Activated CD8-positive, alpha-beta T cell treated with anti-CD3 and anti-CD28 coated beads, Interleukin-2, amount 10 ng/mL, durations not matched to agents 7 days and 5 days (primary cell): ENCODE results near the gene SLC13A3. TPM values are rescaled to one million over a fixed set of nuclear protein-coding genes. Genes with fewer than 3 reads are reported as not detected.
A peak's percentile ranks its signal among the peaks of the same experiment; 100 is the strongest.

Source experiments
- ATAC-seq: fragments of 150-1000 bp; cut with Tn5 transposase; one replicate; pipeline ENCODE4 v1.10.0; 2021; ENCODE audit warnings: moderate library complexity
- CTCF ChIA-PET: fragments of 350-600 bp; sonication (Branson Sonifier 250); formaldehyde crosslinking; loops from one replicate; lab custom pipeline; 2021; ENCODE audit warnings: antibody characterized with exemption; lab: Charles Lee
- POLR2A ChIA-PET: fragments of 350-600 bp; sonication (Branson Sonifier 250); formaldehyde crosslinking; loops from one replicate; lab custom pipeline; 2021; ENCODE audit warnings: antibody characterized with exemption; lab: Charles Lee
- DNase-seq: peaks from one replicate; pipeline ENCODE4 v3.0.0-alpha.2; 2020
- H3K27ac Mint-ChIP-seq: one replicate; pipeline ENCODE4 v1.8.0; 2021; ENCODE audit warnings: mild to moderate bottlenecking, mixed read lengths
- H3K27me3 Mint-ChIP-seq: one replicate; pipeline ENCODE4 v1.8.0; 2021; ENCODE audit warnings: low read depth, mixed read lengths
- H3K36me3 Mint-ChIP-seq: one replicate; pipeline ENCODE4 v1.8.0; 2021; ENCODE audit warnings: low read depth, mixed read lengths
- H3K4me1 Mint-ChIP-seq: one replicate; pipeline ENCODE4 v1.8.0; 2021; ENCODE audit warnings: low read depth, mixed read lengths
- H3K4me3 Mint-ChIP-seq: one replicate; pipeline ENCODE4 v1.8.0; 2021; ENCODE audit warnings: mild to moderate bottlenecking, mixed read lengths
- H3K9me3 Mint-ChIP-seq: one replicate; pipeline ENCODE4 v1.8.0; 2022; ENCODE audit warnings: mixed read lengths; ENCODE audit not compliant: insufficient read depth
- total RNA-seq, 2 experiments: library from RNA; stranded (reverse); gene quantifications; one replicate each; pipeline ENCODE4 v1.2.3, GENCODE V29; 2021

SLC13A3 gene
- total RNA-seq, 2 experiments from 2014 or later, result not detected

DNA sequence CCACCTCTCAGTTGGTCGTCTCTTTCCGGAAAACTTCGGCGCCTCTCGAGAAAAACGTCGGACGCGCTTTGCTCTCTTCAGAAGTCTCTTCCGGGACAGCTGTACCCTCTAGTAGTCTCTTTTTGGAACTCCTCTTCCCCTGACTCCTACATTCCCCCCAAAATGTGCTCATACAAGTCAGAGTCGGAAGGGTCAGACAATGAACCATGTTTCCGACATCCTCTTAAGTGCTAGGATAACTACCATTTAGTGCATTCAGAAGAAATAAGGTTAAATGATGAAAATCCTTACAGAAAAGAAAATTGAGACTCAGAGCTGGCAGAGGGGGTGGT, 38.5 kb upstream of the SLC13A3 start:
- ChIA-PET CTCF (interaction anchor here (1.0 to 5.7 kb wide), 7 partner anchors 9 to 177 kb away, joined by 3 to 49 read pairs (median 5); no protein-coding TSS in a partner anchor), POLR2A (interaction anchor here (1.4 to 1.6 kb wide), 2 partner anchors 145 to 151 kb away, joined by 5 read pairs; no protein-coding TSS in a partner anchor)
- H3K4me3 Mint-ChIP-seq, result peak overlapping the region; percentile 85
- H3K27me3 Mint-ChIP-seq, result no peaks in the 10 kb centered on the region
- peaks cover 20% of the 10 kb centered on the region for H3K36me3 Mint-ChIP-seq
- DNase-seq (no peak), ATAC-seq (no peak)
- peak overlapping the region; percentile 88 for H3K27ac Mint-ChIP-seq
- peaks cover 47% of the 10 kb centered on the region for H3K4me1 Mint-ChIP-seq
- no peaks in the 10 kb centered on the region for H3K9me3 Mint-ChIP-seq

DNA sequence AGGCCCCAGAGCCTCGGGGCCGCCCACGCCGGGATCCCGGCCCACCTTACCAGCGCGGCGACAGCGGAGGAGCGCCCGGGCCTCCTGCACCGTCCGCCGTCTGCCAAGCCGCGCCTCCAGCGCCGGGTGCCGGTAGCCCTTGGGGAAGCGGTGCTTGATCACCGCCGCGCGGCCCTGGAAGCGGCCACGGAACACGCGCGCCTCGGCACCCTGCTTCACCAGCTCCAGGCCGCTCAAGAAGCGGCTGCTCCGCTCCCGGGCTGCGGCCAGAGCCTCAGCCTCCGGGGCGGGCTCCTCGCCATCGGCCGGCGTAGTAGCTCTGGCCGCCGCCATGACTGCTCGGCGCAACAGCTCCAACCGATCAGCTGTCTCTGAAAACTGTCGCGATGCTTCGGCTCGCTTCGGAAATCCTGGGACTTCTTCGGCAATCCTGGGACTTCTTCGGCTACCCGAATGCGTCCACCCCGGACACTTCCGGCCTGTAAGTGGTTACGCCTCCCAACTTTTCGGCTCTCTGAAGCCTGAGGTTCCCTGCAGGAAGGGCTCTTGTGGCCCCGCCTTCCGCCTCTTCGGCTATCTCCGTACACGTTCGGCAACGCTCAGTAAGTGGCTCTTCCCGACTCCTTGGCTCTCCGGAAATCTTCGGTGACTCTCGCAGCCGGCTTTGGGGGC, 38.0 kb upstream of the SLC13A3 start, which contains the start of gene TP53RK:
Gene TP53RK, minus strand, starts transcription at position 363 of the 672 bp plus-strand sequence. Its CDS starts 30 bp downstream, at position 333.
- no peaks in the 10 kb centered on the region for H3K27me3 Mint-ChIP-seq
- CTCF ChIA-PET, result interaction anchor here (1.0 to 5.7 kb wide), 8 partner anchors 8 to 177 kb away, joined by 3 to 49 read pairs (median 4); no protein-coding TSS in a partner anchor
- H3K4me3 Mint-ChIP-seq, result peak within 1 kb of the TSS; percentile 85
- peak within 1 kb of the TSS; percentile 88 for H3K27ac Mint-ChIP-seq
- H3K36me3 Mint-ChIP-seq, result peaks cover 22% of the 10 kb centered on the region
- H3K4me1 Mint-ChIP-seq, result peaks cover 43% of the 10 kb centered on the region
- no peaks in the 10 kb centered on the region for H3K9me3 Mint-ChIP-seq
- ATAC-seq, result peak; percentile 99
- POLR2A ChIA-PET, result interaction anchor here (1.0 to 1.8 kb wide), 5 partner anchors 13 to 176 kb away, joined by 3 to 5 read pairs (median 4); partner anchors contain the start of gene ZNF334
- peak; percentile 98 for DNase-seq

DNA sequence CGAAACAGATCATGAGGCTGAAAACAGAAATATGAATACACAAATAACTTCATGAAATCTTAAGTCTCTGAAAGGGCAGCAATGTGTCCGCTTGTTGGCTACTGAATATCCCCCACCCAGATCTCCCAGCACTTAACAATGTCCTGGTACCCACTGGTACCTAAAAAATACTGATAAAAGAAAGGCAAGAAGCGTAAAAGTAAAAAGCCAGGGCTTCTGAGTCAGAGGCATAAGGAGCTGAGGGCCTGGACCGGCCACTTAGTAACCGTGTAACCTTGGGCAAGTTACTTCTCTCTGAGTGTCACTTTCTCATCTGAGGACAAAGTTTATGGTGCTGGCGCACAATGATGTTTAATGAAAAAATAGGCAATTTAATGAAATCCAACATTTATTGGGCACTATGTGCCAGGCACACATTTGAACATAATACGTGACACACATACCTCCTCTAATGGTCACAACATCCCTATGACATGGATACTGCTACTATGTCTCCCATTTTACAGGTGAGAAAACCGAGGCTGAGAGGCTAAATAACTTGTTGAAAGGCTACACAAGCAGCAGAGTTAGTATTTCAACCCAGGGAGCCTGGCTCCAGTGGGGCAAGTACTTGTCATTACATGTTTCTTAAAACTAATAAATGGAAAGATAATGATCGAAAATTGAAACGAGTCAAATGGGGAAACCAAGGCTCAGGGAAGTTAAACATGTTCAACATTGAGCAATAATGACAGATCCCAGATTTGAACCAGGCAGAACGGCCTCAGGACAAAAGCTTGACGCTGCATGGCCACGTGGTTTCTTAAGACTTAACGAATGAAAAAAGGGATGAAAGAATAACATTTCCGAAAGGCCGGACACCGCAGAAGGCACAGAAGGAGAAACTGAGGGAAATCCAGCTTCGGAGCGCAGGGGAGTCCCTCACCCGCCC, 37.2 kb upstream of the SLC13A3 start:
- Mint-ChIP-seq H3K27me3 (no peaks in the 10 kb centered on the region), H3K9me3 (no peaks in the 10 kb centered on the region), H3K27ac (peak overlapping the region; percentile 83), H3K36me3 (peaks cover 22% of the 10 kb centered on the region), H3K4me1 (peaks cover 40% of the 10 kb centered on the region), H3K4me3 (peak overlapping the region; percentile 85)
- ATAC-seq, result no peak
- POLR2A ChIA-PET, result interaction anchor here (0.8 to 1.8 kb wide), 6 partner anchors 14 to 175 kb away, joined by 3 to 5 read pairs (median 4); partner anchors contain the start of gene ZNF334
- CTCF ChIA-PET, result interaction anchor here (0.8 to 5.7 kb wide), 8 partner anchors 8 to 204 kb away, joined by 3 to 49 read pairs (median 4); no protein-coding TSS in a partner anchor
- DNase-seq, result no peak

DNA sequence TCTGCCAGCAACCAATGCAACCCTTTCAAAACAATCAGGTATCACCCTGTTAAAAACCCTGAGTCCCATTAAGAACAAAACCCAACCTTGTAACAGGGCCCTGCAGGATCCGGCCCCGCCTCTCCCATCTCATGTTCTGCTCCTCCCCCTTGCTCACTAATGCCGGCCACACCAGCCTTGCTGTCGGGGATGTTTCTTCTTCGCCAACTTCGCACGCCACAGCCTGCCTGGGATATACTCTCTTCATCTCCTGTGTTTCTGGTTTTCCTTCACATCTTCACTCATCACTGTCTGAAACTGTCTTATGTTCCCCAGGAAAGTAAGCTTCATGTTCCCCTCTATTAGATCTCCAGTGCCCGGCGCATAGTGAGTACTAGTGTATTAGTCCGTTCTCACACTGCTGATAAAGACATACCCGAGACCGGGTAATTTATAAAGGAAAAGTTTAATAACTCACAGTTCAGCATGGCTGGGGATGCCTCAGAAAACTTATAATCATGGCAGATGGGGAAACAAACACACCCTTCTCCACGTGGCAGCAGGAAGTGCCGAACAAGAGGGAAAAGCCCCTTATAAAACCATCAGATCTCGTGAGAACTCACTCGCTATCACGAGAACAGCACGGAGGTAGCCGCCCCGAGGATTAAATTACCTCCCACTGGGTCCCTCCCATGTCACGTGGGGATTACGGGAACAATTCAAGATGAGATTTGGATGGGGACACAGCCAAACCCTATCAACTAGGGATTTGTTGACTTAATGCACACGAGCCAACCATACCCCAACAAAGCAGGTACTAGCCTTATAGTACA, 32.9 kb upstream of the SLC13A3 start:
- Mint-ChIP-seq H3K27me3 (no peaks in the 10 kb centered on the region), H3K4me1 (peaks cover 43% of the 10 kb centered on the region), H3K9me3 (no peaks in the 10 kb centered on the region), H3K4me3 (no peak overlapping the region), H3K27ac (no peak overlapping the region), H3K36me3 (peaks cover 22% of the 10 kb centered on the region)
- CTCF ChIA-PET, result interaction anchor here (3.6 to 6.9 kb wide), 2 partner anchors 10 to 140 kb away, joined by 10 to 79 read pairs; no protein-coding TSS in a partner anchor
- ATAC-seq (no peak), DNase-seq (no peak)
- POLR2A ChIA-PET, result no interaction called here

DNA sequence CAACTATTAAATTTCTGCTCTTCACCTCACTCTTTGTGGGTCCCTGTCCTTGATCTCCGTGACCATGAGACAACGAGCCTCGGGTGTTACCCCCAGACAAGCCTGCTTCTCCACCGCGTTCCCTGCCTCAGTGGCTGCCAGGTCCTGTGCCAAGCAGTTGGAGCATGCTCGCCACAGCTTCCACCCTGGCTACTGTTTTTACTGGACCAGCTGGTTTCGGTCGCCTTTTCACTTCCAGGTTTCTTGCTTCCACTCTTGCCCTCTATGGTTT, 32.3 kb upstream of the SLC13A3 start:
- Mint-ChIP-seq H3K4me3 (no peak overlapping the region), H3K27me3 (no peaks in the 10 kb centered on the region), H3K36me3 (peaks cover 22% of the 10 kb centered on the region), H3K9me3 (no peaks in the 10 kb centered on the region), H3K27ac (no peak overlapping the region), H3K4me1 (peaks cover 43% of the 10 kb centered on the region)
- no peak for ATAC-seq
- POLR2A ChIA-PET, result no interaction called here
- CTCF ChIA-PET, result interaction anchor here (1.6 to 6.9 kb wide), 4 partner anchors 11 to 139 kb away, joined by 5 to 79 read pairs (median 18); partner anchors contain the start of gene OCSTAMP
- no peak for DNase-seq

DNA sequence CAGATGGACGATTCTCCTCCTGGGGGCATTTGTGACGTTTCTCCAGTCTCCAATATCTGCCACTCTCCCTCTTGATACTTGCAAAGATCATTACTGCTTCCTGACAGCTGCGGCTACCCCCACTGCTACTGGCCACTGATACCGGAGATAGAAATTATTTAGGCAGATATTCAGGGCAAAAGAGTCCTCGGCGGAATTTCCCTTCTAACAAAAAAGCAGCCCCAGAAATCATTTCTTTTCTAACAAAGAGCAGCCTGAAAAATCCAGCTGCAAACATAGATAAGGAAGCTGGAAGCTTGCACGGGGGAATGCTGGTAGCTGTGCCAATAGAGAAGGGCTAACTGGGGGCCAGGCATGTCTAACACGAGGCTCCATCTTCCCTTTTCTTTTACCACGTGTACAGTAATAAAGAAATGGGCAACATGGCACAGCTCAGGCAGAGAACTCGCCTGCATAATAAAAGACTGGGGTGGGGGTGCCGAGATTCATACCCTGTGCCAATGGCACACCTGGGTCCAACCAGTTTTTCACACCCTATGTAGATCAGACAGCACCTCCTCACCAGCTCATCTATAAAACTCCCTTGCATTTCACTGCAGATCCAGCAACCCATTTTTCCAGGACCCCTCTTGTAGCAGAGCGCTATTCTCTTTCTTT, 31.9 kb upstream of the SLC13A3 start:
- Mint-ChIP-seq H3K9me3 (no peaks in the 10 kb centered on the region), H3K36me3 (peaks cover 22% of the 10 kb centered on the region), H3K27ac (no peak overlapping the region), H3K27me3 (no peaks in the 10 kb centered on the region), H3K4me3 (no peak overlapping the region), H3K4me1 (peaks cover 39% of the 10 kb centered on the region)
- ChIA-PET CTCF (interaction anchor here (1.4 to 6.9 kb wide), 6 partner anchors 11 to 163 kb away, joined by 4 to 79 read pairs (median 8); partner anchors contain the start of gene OCSTAMP), POLR2A (interaction anchor here (0.5 kb wide), 1 partner anchor 32 kb away, joined by 3 read pairs; the partner anchor contains the start of gene SLC13A3)
- ATAC-seq, result no peak
- DNase-seq, result no peak

DNA sequence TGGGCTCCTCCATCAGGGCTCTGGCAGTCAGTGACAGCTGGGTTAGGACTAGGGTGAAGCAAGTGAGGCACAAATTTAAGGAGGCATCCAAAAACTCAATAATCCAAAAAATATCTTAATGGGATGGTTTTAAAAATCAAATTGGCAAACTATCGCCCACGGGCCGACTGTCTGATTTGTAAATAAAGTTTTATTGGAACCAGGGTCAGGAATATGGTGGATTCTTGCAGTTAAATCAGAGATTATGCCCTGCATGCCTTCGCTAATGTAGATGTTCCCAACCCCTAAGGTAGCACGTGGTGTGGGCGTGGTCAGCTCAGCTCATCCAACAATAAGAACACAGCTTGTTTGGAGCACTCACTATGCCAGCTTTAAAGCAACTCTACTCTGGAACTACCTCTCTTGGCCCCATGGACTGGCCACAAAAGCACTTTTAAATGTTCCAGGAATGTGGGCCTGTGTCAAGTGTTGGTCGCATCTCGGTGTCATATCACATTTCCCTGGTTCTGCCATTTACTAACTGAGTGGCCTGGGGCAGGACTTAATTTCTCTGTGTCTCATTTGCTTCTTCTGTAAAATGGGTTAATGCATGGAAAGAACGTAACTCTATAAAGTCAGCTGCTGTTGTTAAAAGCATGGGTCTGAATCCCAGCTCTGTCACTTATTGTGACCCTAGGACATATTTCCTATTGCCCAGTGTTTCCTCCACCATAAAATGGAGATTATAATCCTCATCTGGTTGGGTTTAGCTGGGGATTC, 31.0 kb upstream of the SLC13A3 start:
- Mint-ChIP-seq H3K27ac (no peak overlapping the region), H3K9me3 (no peaks in the 10 kb centered on the region), H3K36me3 (peaks cover 20% of the 10 kb centered on the region), H3K4me1 (peaks cover 30% of the 10 kb centered on the region), H3K27me3 (no peaks in the 10 kb centered on the region), H3K4me3 (no peak overlapping the region)
- ATAC-seq, result no peak
- DNase-seq, result no peak
- ChIA-PET POLR2A (no interaction called here), CTCF (interaction anchor here (0.9 to 6.9 kb wide), 7 partner anchors 120 to 162 kb away, joined by 3 to 79 read pairs (median 5); partner anchors contain the start of gene OCSTAMP)

DNA sequence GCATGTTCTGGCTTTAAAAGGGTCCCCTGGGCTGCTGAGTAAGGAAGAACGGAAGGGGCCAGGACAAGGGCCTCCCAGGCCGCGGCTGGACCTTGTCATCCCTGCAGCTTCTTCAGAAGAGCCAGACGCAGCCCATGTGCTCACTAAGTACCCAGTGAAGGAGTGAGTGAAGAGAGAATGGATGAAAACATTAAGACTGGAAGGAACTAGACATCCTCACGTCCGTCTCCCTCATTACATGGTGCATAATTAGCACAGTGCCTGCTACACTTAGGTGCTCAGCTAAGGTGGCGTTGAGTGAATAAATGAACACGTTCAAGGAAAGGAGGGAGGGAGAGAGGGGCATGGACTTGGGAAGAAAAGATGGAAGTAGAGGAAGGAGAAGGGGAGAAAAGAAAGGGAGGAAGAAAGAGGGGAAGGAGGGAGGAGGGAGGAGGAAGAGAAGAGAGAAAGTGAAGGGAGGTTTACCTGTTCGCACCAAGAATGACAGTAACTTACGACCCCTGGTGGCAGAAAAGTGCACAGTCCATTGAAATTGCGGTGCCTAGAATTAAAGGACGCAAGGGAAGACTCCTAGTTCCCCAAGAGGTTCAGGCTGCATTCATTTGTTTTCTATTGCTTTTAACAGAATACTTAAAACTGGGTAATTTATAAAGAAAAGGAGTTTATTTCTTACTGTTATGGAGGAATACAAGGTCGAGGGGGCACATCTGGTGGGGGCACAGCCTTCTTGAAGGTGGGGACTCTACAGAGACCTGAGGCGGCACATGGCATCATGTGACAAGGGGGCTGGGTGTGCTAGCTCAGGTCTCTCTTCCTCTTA, 30.0 kb upstream of the SLC13A3 start:
- ChIA-PET CTCF (interaction anchor here (0.7 to 6.9 kb wide), 20 partner anchors 8 to 169 kb away, joined by 3 to 79 read pairs (median 5); partner anchors contain the start of genes OCSTAMP and TP53RK), POLR2A (no interaction called here)
- peak; percentile 82 for DNase-seq
- Mint-ChIP-seq H3K4me1 (peaks cover 21% of the 10 kb centered on the region), H3K9me3 (no peaks in the 10 kb centered on the region), H3K27me3 (no peaks in the 10 kb centered on the region), H3K36me3 (peaks cover 13% of the 10 kb centered on the region), H3K4me3 (no peak overlapping the region), H3K27ac (peak overlapping the region; percentile 30)
- peak; percentile 80 for ATAC-seq

DNA sequence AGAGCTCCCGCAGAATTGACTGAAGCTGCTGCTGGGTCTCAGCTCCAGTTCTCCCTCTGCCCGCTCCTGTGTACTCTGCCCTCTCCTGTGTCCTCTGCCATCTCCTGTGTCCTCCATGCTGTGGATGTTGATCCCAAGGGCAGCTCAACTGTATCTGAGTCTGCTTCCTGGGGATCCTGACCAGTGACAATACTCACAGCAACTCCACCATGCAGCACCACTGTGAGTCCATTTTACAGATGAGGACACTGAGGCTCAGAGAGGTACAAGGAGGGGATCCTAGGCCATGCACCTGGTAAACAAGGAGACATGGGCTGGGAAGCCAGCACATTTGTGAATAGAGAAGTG, 29.4 kb upstream of the SLC13A3 start:
- POLR2A ChIA-PET, result no interaction called here
- peaks cover 16% of the 10 kb centered on the region for H3K4me1 Mint-ChIP-seq
- H3K27ac Mint-ChIP-seq, result no peak overlapping the region

More for the DNA sequence above, 29.4 kb upstream of the SLC13A3 start:
- no peaks in the 10 kb centered on the region for H3K27me3 Mint-ChIP-seq
- ATAC-seq, result no peak
- H3K9me3 Mint-ChIP-seq, result no peaks in the 10 kb centered on the region
- CTCF ChIA-PET, result interaction anchor here (0.7 to 6.9 kb wide), 19 partner anchors 9 to 168 kb away, joined by 3 to 79 read pairs (median 5); partner anchors contain the start of genes OCSTAMP and TP53RK
- no peak for DNase-seq
- H3K4me3 Mint-ChIP-seq, result no peak overlapping the region
- peaks cover 8% of the 10 kb centered on the region for H3K36me3 Mint-ChIP-seq
